Activated CD8-positive, alpha-beta memory T cell treated with anti-CD3 and anti-CD28 coated beads for 48 hours (primary cell): ENCODE measurements around the gene HIGD1B.
"Not testable (repeated sequence)": the region's sequence is repeated elsewhere in the genome, so short reads cannot be mapped to it uniquely, and the experiment has no call there.

Experiments
- DNase-seq, 3 experiments: peaks; one replicate each; pipeline ENCODE4 v3.0.0-alpha.2; 2020; ENCODE audit warnings: low read depth in 2 of 3, low spot score in 2 of 3

Gene HIGD1B

DNA sequence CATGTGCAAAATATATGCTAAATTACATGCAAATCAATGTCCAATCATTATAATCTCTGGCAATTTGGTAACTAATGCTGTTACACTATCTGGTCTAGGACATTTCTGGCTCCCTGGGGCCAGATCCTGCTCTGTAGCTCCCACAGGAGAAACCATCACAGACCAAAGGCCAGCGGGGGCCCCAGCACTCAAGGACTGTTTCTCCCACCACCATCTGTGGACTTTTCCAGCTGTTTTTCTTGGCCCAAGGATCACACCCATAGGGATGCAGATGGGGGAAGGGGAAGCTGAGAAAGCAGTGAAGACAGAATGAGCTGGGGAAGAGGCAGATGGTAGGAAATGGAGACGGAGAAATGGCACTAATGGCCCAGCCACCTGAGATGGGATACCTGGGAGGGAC lies at the start of gene HIGD1B:
Gene HIGD1B (plus strand): TSS at position 298 of the 400 bp plus-strand sequence. CDS start 270 bp downstream, outside the sequence.
- DNase-seq = no peak

DNA sequence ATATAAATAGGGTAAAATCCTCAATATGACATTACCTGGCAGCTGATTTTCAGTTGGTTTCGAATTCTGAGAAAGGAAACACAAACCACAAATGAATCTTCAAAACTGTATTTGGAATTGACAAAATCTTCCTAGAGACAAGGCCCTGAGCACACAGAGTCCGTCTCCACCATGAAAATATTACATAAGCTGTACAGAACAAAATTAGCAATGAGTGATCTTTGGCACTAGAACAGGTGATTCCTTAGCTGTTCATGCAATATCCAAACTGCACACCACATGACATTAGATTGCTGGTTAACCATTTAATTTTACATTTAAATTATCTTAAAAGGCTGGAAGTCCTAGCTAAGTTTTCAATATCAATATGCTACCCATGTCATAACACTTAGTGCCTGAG lies 49.3 kb upstream of the HIGD1B start:
- DNase-seq = no peak

DNA sequence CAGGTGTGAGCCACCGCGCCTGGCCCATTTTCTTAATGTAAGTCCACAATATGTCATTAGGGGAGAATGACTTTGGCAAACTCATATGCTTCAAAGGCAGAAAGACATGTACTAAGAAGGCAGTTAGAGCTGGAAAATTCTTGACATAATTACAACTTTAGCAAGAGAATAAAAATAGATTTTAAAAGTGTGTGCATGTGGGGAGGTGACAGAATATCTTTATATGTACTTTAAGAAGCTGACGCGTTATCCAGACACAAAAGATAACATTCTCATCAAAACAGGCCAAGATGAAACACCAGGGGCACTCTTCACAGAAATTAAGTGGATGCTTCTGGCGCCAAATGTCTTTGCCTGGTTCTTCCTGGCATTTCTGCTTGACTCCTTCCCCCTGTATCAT lies 45.8 kb upstream of the HIGD1B start:
- DNase-seq = no peak

DNA sequence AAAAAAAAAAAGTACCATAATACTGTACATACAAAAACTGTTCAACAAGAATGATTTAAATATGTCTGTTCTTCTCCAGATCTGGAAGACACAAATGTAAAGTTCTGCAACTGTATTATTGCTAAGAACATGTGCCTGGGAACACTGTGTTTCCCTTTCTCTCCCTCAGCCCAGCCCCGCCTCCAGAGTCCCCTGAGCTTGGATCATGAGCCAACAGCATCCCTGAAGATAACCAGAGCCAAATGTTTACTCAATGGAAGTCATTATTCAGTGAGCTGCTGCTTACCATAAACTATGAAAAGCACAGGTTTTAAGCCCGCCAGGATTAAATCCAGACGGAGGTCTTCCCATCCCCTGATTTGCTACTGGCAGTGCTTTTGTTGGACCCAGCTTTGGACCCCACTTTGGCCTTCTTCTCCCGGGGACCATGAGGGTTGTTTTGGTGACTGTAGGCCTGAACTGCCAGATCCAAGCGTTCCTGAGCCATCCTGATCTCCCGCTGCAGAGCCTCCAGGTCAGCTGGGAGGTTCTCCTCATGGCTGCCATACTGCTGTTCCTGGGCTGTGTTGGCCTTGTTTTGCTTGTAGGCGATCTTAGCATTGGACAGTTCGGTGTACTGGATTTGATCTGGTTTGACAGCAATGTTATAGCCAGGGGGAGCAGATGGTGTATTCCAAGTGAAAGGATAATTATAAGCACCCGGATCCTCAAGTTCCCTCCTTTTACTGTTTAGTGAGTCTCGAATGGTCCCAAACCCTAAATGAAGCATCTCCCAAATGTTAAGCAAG lies 43.2 kb upstream of the HIGD1B start:
- no peak for DNase-seq

DNA sequence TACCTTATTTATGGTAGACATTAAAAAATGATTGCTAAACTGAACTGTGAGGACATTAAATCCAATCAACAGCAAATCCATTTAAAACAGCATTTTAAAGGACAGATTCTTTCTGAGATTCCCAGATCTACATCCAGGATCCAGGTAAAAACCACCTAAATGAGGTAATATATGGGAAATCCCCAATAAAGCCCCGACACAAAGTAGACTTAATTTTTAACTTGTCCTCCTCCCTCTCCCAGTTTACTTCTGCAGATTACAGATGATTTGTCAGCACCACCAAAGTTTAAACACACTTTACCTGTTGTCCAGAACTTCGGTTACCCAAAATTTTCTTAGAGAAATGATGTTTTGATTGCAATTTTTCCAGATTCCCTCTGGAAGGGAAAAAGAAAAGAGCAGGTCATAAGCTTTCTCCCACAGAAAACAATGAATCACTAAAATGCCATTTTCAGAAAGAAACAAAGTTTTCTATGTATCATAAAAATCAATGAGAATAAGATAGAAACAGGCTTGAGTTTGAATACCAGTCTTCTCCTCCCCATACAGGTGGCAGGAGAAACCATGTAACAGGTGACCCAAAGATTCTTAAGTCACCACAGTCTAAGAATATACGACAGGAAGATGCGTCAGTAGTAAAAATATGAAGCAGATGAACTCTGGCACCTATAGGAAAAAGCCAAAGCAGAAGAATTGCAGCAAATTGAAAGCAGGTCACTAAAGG lies 40.4 kb upstream of the HIGD1B start:
- DNase-seq = no peak

DNA sequence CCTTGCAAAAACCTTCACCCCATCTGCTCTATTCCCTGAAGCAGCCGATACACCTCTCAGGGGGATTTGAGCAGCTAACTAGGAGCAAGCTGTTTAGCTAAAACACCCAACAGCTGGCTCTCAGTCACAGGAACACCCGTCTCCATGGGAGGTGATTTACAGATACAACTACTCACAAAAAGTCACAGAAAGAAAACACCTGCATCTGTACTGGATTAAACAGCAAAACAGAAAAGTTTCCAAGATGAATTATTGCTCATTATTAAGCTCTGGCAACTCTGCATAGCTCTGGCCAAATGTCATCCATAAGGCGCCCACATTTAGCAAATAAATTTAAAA lies 39.9 kb upstream of the HIGD1B start:
- no peak for DNase-seq

DNA sequence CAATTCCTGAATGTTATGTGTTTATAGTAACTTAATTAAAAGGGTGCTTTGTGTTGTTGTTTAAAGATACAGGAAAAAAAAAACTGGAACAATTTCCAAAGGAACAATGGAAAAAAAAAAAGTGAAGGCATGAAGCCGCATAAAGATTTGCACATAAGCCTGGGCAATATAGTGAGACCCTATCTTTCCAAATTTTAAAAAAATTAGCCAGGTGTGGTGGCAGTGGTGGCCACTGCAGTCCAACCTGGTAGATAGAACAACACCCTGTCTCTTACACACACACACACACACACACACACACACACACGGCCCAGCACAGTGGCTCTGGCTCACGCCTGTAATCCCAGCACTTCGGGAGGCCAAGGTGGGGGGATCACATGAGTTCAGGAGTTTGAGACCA lies 39.5 kb upstream of the HIGD1B start:
- no peak for DNase-seq

DNA sequence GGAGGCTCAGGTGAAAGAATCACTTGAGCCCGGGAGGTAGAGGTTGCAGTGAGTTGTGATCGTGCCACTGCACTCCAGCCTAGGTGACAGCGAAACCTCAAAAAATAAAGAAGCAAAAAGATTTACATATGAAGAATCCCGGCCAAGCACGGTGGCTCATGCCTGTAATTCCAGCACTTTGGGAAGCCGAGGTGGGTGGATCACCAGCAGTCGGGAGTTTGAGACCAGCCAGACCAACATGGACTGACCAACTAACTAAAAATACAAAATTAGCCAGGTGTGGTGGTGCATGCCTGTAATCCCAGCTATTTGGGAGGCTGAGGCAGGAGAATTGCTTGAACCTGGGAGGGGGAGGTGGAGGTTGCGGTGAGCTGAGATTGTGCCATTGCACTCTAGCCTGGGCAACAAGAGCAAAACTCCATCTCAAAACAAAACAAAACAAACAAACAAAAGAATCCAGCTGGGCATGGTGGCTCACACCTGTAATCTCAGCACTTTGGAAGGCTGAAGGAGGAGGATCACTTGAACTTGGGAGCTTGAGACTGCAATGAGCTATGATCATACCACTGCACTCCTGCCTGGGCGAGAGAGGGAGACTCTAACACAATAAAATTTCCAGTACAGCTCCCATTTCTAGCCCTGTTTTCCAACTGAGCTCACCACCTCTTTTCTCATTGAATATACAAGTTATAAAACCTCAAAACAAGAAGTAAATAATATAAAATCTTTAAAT lies 38.9 kb upstream of the HIGD1B start:
- not testable (repeated sequence) for DNase-seq

DNA sequence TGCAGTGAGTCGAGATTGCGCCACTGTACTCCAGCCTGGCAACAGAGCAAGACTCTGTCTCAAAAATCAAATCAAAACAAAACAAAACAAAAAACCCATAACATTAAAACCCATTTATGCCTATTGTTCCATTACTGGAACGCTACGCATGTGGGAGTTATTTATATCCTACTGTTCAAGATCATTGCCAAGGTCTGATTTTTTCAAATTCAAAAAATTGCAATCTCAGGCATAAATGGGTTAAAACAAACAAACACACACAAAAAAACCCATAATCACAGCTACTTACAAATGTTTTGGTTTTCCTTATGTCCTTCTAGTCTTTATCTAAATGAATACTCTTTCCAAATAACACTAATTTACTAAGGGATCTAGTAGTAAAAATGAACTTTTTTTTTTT lies 35.4 kb upstream of the HIGD1B start:
- no peak for DNase-seq

DNA sequence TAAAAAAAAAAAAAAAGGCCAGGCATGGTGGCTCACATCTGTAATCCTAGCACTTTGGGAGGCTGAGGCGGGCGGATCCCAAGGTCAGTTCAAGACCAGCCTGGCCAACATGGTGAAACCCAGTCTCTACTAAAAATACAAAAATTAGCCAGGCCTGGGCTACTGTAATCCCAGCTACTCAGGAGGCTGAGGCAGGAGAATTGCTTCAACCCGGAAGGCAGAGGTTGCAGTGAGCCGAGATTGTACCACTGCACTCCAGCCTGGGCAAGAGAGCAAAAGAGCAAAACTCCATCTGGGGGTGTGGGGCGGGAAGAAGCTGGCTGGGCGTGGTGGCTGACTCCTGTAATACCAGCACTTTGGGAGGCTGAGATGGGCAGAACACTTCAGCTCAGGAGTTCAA lies 29.2 kb upstream of the HIGD1B start:
- not testable (repeated sequence) for DNase-seq

DNA sequence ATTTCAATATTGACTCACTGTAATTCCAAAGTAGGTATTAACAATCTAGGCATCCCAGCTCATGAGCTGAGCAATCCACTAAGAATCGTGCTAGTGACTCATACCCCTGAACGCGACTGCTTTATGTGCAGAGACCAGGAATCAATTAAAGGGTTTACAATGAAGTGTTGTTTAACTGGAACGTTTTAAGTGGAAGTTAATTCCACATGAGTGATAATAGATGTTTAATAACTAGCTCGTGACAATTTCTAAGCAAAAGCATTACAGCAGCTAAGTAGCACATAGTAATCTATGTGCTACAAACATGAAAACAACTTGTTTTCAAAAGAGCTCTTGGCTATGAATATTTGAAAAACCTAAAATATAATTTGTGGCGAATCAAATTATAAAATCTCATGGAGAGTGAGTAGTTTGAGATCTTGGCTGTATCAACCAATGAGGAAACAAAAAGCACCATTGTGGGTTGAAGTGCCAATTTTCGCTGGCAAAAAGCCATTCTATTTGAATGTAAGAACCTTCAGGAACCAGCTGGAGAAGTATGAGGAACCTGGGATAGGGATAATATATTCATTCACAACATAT lies 27.0 kb upstream of the HIGD1B start:
- no peak for DNase-seq

DNA sequence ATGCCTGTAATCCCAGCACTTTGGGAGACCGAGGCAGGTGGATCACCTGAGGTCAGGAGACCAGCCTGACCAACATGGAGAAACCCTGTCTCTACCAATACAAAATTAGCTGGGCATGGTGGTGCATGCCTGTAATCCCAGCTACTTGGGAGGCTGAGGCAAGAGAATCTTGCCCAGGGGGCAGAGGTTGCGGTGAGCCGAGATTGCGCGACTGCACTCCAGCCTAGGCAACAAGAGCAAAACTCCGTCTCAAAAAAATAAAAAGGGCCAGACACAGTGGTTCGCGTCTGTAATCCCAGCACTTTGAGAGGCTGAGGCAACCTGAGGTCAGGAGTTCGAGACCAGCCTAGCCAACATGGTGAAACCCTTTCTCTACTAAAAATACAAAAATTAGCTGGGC lies 22.4 kb upstream of the HIGD1B start:
- DNase-seq = not testable (repeated sequence)

DNA sequence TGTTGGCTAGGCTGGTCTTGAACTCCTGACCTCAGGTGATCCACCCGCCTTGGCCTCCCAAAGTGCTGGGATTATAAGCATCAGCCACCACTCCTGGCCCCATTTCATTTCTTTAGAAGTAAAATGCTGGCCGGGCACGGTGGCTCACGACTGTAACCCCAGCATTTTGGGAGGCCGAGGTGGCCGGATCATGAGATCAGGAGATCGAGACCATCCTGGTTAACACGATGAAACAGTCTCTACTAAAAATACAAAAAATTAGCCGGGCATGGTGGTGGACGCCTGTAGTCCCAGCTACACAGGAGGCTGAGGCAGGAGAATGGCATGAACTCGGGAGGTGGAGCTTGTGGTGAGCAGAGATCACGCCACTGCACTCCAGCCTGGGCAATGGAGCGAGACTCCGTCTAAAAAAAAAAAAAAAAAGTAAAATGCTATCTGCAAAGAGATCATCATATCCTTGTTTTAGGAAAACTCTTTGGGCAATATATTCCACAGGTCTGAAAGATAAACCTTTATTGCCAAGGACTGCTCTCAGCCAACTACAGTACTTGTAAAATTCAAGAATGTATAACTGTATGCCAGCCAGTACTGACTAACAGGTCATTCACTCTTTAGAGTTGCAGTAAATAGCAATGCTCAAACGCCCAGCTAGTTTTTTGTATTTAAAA lies 21.4 kb upstream of the HIGD1B start:
- DNase-seq = no peak

DNA sequence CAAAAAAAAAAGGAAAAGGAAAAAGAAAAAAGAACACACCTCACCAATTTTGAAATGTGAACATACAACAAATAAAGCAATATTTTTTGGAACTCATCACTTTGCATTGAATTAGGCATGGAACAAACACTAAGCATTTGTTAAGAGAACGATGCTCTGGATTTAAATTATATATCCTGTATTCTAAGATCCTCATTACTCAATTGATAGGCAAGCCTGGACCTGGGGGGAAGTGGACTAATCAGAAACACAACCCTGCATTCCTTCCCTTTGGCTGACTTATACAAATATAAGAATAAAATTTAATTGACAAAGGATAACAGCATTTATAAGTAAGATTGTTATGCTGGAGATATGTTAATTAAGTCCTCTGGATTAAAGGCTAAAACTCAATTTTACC lies 19.8 kb upstream of the HIGD1B start:
- DNase-seq = no peak

DNA sequence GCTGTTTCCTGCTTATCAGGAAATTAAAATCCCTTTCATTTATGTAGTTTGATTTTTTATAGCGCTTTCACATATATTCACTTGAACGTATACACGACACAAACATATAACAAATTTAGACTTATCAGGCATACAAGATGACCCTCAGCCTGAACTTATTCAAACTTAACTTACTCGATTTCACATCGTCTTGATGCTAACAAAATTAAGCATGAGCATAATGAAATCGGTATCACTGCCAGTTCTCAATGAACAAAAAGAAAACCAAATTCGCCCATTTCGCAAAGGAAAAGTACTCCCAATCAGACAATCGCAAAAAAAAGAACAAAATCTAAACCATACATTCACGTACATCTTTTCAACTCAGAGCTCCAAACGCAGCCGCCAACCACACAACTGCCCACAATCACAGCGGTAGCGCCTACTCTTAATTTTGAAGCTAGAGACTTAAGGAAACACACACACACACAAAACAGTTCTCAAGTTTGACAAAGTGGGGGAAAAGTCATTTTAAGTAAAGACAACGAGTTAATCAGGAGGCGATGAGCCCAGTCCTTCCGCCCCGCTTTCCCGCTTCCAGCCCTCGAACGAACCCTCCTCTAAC lies 18.7 kb upstream of the HIGD1B start:
- DNase-seq = no peak

DNA sequence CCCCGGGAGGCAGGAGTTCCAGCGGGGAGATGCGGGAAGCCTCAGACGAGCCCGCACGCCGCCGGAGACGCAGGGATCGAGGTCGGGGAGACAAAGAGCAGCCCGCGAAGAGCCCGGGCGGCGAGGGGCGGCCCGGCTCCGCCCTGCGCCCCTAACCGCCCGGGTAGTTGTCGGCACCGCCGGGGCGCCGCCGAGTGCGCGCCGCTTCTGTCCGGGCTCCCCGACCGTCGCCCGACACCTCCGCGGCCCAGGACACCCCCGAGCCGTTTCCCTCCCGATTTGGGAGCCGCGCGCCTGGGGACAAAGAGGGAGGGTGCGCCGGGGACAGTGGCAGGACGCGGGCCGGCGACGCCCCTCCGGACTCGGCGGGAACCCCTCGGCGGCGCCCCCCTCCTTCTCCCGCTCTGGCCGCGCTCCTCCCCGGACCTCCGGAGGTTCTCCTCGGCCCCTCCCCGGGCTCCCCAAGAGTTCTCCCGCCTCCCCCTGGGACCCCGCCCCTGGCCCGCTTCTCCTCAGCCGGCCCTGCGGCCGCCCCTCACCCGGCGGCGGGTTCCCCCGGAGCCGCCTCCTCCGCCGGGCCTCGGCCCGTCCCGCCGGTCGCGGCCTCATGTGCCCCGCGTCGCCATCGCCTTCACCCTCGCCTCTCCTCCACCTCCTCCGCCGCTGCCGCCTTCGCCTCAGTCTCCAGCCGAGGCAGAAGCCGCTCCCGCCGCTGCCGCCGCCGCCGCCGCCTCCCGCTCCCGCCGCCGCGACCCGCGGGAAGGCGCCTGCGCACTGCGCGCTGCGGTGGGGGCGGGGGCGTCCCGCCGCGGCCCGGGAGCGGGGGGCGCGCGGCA lies 17.9 kb upstream of the HIGD1B start, which contains the start of gene GJC1:
Gene GJC1 (minus strand): TSS at position 765 of the 836 bp plus-strand sequence. CDS start 24,470 bp downstream, outside the sequence.
- DNase-seq = no peak

DNA sequence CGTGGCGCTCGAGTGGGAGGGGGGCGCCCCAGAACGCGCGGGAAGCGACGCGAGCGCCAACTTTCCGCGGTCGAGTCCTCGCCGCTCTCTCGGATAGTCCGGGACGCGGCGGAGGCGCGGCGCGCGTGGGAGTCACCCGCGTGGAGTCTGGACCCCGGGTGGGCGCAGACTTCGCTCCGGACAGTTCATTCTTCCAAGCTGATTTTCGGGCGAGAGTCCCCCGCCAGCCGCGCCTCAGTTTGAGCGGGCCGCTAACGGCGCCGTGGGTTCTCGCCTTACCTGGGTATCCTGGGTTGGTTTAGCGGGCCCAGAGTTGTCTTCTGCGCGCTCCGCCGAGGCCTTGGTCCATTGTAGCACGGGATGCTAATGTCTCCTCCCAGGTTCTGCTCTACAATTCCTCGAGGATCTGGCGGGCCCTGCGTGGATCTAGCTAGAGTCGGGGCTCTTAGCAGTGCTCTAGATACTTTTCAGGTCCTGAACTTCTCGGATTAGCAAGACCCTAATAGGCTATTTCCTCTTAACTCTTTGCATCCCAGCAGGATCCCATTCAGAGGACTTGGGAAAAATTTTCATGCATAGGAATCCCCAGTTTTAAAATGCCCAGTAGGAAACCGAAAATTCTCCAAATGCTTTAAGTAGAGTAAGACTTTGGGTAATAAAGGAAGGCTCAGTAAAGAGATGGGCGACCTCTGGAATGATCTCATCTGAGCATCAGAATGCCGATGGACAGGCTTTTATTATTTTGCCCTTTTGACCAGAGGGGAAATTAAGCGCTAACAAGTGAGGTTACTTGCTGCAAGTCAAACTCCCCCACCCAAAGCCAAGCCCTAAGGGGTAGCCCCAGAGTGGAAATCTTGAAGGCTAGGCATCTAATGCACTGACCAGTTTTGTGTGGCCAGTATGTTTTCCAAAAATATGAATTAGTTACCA lies 17.1 kb upstream of the HIGD1B start:
- DNase-seq = no peak

DNA sequence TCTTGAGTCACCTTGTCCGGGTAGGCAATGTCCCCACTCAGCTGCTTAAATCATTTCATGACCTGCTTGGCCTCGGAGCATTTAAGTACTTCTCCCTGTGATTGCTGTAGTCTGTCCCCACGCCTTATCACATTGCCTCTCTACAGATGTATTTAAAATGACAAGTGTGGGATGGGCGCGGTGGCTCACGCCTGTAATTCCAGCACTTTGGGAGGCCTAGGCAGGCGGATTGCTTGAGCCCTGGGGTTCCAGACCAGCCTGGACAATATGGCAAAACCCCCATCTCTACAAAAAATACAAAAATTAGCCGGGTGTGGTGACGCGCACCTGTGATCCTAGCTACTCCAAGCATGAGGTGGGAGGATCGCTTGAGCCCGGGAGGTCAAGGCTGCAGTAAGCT lies 16.3 kb upstream of the HIGD1B start:
- no peak for DNase-seq

DNA sequence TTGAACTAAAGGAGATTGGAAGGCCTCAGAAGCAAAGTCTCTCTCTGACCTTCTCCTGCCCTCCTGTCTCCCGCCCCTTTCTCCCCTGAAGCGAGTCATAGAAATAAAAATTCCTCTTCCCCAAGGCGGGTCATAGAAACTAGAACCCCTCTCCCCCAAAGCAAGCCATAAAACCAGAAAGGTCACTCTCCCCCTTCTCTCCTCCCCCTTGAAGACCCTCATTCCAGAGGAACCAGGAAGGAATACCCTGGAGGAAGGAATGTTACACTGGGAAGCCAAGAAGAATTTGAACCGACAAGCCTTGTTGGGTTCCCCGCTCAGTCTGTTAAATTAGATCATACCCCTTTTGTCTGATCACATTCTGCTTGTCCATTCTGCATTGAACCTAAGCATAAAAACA lies 14.9 kb upstream of the HIGD1B start:
- DNase-seq = no peak
